Osteocyte (in vitro differentiated cells): ENCODE results near the gene GPC5. TPM values are rescaled to one million over a fixed set of nuclear protein-coding genes. Genes with fewer than 3 reads are reported as not detected.

Experiments used
- DNase-seq: peaks from one replicate; pipeline ENCODE4 v3.0.0; 2021; ENCODE audit warnings: mixed read lengths; ENCODE audit not compliant: unreplicated experiment; ENCODE audit errors: extremely low spot score
- H3K27ac Mint-ChIP-seq: one replicate; pipeline ENCODE4 v1.8.0; 2021; ENCODE audit warnings: mild to moderate bottlenecking, mixed read lengths; ENCODE audit not compliant: unreplicated experiment
- H3K27me3 Mint-ChIP-seq: one replicate; pipeline ENCODE4 v1.8.0; 2021; ENCODE audit warnings: mixed read lengths; ENCODE audit not compliant: unreplicated experiment
- H3K36me3 Mint-ChIP-seq: one replicate; pipeline ENCODE4 v1.8.0; 2021; ENCODE audit warnings: mixed read lengths; ENCODE audit not compliant: unreplicated experiment
- H3K4me1 Mint-ChIP-seq: one replicate; pipeline ENCODE4 v1.8.0; 2021; ENCODE audit warnings: mixed read lengths; ENCODE audit not compliant: unreplicated experiment
- H3K4me3 Mint-ChIP-seq: one replicate; pipeline ENCODE4 v1.8.0; 2021; ENCODE audit warnings: mild to moderate bottlenecking, moderate library complexity, mixed read lengths; ENCODE audit not compliant: unreplicated experiment
- H3K9me3 Mint-ChIP-seq: one replicate; pipeline ENCODE4 v1.8.0; 2021; ENCODE audit warnings: mixed read lengths; ENCODE audit not compliant: unreplicated experiment
- total RNA-seq: library from RNA; stranded (reverse); gene quantifications from 2 replicates; pipeline ENCODE4 v1.2.1, GENCODE V29; 2021
- TF ChIP-seq, protein P1 (sequence below): fragments of 200-600 bp; sonication (generic); IDR thresholded peaks from 2 replicates; pipeline ENCODE4 v1.5.0; 2021; ENCODE audit warnings: antibody characterized with exemption, mild to moderate bottlenecking, moderate library complexity

The GPC5 gene
- total RNA-seq, 1 donor from 2014 or later, result 12.9 TPM

DNA sequence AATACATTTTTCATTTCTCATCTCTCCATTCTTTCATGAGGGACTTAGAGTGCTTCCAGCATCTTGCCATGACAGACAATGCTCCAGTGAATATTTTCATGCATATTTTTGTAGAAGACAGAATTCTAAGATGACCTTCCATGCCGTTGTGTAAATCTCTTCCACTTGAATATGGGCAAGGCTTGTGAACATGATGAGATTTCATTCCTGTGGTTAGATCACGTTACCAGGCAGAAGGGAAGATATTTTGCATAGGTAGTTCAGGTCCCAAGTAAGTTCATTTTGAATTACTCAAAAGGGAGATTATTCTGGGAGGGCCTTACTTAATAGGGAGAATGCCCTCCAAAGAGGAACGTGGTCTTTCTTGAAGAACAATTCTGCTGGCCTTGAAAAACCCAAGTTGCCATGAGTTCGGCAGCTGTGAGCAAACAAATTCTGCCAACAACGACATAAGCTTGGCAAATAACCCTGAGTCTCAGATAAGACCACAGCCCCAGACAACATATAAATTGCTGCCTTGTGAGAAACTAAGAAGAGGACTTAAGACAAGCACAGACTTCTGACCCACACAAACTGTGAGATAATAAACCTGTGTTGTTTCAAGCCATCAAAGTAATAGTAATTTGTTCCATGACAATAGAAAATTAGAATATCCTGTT lies 1427.6 kb downstream of the GPC5 start:
- DNase-seq, result no peak
- no peaks in the 10 kb centered on the region for H3K9me3 Mint-ChIP-seq

DNA sequence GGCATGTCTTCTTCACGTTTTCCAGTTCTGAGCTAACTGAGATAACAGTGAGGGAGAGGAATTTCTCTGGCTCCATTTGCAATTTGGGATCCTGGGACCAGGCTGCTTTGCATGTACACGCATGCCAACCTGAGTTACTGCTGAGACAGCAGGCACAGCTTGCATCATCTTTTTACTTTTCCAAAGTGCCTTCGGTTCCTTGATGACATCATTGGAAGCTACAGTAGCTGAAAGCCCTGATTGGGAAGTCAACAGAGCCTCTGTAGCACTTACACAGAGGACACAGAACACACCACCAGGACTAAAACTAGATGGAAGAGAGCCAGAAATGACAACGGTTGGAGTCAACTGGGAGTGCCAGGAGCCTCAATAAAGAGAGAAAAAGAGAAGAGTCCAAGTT lies 1429.1 kb downstream of the GPC5 start:
- no peaks in the 10 kb centered on the region for H3K36me3 Mint-ChIP-seq
- DNase-seq, result no peak
- TF ChIP-seq, protein P1, sequence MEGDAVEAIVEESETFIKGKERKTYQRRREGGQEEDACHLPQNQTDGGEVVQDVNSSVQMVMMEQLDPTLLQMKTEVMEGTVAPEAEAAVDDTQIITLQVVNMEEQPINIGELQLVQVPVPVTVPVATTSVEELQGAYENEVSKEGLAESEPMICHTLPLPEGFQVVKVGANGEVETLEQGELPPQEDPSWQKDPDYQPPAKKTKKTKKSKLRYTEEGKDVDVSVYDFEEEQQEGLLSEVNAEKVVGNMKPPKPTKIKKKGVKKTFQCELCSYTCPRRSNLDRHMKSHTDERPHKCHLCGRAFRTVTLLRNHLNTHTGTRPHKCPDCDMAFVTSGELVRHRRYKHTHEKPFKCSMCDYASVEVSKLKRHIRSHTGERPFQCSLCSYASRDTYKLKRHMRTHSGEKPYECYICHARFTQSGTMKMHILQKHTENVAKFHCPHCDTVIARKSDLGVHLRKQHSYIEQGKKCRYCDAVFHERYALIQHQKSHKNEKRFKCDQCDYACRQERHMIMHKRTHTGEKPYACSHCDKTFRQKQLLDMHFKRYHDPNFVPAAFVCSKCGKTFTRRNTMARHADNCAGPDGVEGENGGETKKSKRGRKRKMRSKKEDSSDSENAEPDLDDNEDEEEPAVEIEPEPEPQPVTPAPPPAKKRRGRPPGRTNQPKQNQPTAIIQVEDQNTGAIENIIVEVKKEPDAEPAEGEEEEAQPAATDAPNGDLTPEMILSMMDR, result no peak
- no peak overlapping the region for H3K27ac Mint-ChIP-seq
- peaks cover 44% of the 10 kb centered on the region for H3K27me3 Mint-ChIP-seq
- H3K4me1 Mint-ChIP-seq, result no peaks in the 10 kb centered on the region
- no peaks in the 10 kb centered on the region for H3K9me3 Mint-ChIP-seq
- no peak overlapping the region for H3K4me3 Mint-ChIP-seq

More for the DNA sequence above, 1427.6 kb downstream of the GPC5 start:
- TF ChIP-seq, protein P1, result no peak
- Mint-ChIP-seq H3K27ac (no peak overlapping the region), H3K4me3 (no peak overlapping the region), H3K27me3 (peaks cover 46% of the 10 kb centered on the region), H3K36me3 (no peaks in the 10 kb centered on the region), H3K4me1 (no peaks in the 10 kb centered on the region)

DNA sequence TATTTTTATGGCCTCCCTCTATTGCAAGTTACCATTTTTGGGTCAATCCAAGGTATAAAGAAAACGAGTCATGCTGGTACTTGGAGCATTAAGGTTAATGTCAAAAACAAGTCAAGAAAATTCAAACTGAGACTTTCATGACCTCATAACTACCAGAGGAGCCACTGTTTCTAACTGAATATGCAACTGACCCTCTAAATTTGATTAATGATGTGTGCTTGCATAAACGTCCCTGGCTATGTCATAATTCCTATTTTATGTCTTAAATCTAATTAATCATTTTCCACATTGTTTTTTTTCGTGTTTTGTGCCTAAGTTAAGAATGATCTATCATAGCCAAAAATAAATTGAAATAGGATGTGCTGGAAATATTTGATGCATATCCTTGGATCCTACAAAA lies 1431.5 kb downstream of the GPC5 start:
- Mint-ChIP-seq H3K27me3 (peaks cover 29% of the 10 kb centered on the region), H3K4me3 (no peak overlapping the region), H3K4me1 (no peaks in the 10 kb centered on the region), H3K36me3 (no peaks in the 10 kb centered on the region), H3K9me3 (no peaks in the 10 kb centered on the region), H3K27ac (no peak overlapping the region)
- TF ChIP-seq, protein P1, result no peak
- no peak for DNase-seq

DNA sequence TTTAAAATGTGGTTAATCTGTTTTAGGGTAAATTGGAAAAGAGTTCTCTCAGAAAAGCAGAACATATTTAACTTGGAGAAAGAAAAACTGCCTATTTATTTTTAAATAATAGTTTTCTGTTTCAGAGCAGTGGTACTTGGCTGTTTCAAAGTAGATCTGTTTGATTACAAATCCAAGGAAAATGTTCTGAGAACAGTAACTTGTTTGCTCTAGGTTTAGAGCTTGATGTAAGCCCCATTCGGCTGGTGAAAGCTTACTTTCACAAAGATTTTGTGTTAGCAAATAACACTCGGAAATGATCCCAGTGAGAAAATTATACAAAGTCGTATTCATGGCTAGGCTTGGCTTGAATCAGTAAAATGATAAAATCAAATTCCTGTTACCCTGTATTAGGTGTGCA lies 1432.4 kb downstream of the GPC5 start:
- Mint-ChIP-seq H3K27ac (no peak overlapping the region), H3K27me3 (peaks cover 26% of the 10 kb centered on the region)
- TF ChIP-seq, protein P1, result no peak

DNA sequence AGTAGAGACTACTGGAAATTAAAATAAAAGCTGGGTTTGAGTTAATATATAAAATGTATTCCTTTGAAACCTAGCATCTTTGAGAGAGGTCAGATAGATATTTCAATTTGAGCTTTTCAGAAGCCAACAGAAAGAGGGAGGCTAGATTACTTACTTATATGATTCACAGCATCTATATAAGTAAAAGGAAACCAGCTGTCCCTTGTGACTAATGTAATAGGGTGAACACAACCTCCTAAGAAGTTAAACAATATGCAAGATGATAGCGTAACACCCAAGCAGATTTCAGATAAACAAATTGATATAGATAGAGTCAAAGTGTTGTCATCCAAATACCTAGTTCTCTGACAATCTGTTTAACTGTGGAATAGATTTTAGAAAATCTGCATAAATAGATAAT lies 1434.7 kb downstream of the GPC5 start:
- DNase-seq, result no peak

More for the DNA sequence above, 1432.4 kb downstream of the GPC5 start:
- DNase-seq, result no peak
- H3K4me1 Mint-ChIP-seq, result no peaks in the 10 kb centered on the region
- H3K36me3 Mint-ChIP-seq, result no peaks in the 10 kb centered on the region
- H3K4me3 Mint-ChIP-seq, result no peak overlapping the region
- no peaks in the 10 kb centered on the region for H3K9me3 Mint-ChIP-seq

More for the DNA sequence above, 1434.7 kb downstream of the GPC5 start:
- H3K27ac Mint-ChIP-seq, result no peak overlapping the region
- H3K27me3 Mint-ChIP-seq, result peaks cover 15% of the 10 kb centered on the region
- H3K4me1 Mint-ChIP-seq, result no peaks in the 10 kb centered on the region
- no peaks in the 10 kb centered on the region for H3K36me3 Mint-ChIP-seq
- H3K4me3 Mint-ChIP-seq, result no peak overlapping the region
- no peaks in the 10 kb centered on the region for H3K9me3 Mint-ChIP-seq
- TF ChIP-seq, protein P1, result no peak
